Esophagus squamous epithelium (tissue), 5 donors: Measurements from ENCODE around the gene FDX1. TPM values are rescaled to one million over a fixed set of nuclear protein-coding genes. Genes with fewer than 3 reads are reported as not detected.

ENCODE experiments used
- DNase-seq: peaks from one replicate; lab custom pipeline; 2025; lab: John Stamatoyannopoulos, UW
- H3K27ac ChIP-seq, 4 donors: fragments of 200-600 bp; sonication (generic); one replicate each; pipeline ENCODE4 v1.5.1; 2016 to 2019; ENCODE audit warnings: mild to moderate bottlenecking in 1 of 4
- H3K27me3 ChIP-seq, 4 donors: fragments of 200-600 bp; sonication (generic); 1 replicate in 3 of 4; 2 replicates in 1 of 4; pipeline versions ENCODE4 v1.5.1 to v1.6.0; 2017 to 2021; ENCODE audit warnings: antibody characterized with exemption in 1 of 4
- H3K36me3 ChIP-seq, 3 donors: fragments of 200-600 bp; sonication (generic); one replicate each; pipeline ENCODE4 v1.5.1; 2016 to 2019
- H3K4me1 ChIP-seq, 3 donors: fragments of 200-600 bp; sonication (generic); one replicate each; pipeline ENCODE4 v1.5.1; 2017 to 2019
- H3K4me3 ChIP-seq, 4 donors: fragments of 200-600 bp; sonication (generic); 1 replicate in 3 of 4; 2 replicates in 1 of 4; pipeline ENCODE4 v1.5.1; 2016 to 2019; ENCODE audit warnings: mild to moderate bottlenecking in 2 of 4, moderate library complexity in 1 of 4
- H3K9me3 ChIP-seq, 3 donors: fragments of 200-600 bp; sonication (generic); one replicate each; pipeline ENCODE4 v1.5.1; 2016 to 2019
- POLR2A ChIP-seq, 4 donors: fragments of 450-650 bp; IDR thresholded peaks; one replicate each; pipeline ENCODE4 v1.6.1; 2017; ENCODE audit warnings: antibody characterized with exemption in 4 of 4, mild to moderate bottlenecking in 4 of 4, moderate library complexity in 3 of 4
- WGBS, 2 donors: methylation state at CpG; one replicate each; pipeline ENCODE4 v1.1.5; 2018; 5-methylcytosine and 5-hydroxymethylcytosine counted together
- intact Hi-C: fragments of 100-400 bp; cut with DNase I; formaldehyde crosslinking; loops from one replicate; pipeline ENCODE4 v1.15.0; 2022
- total RNA-seq, 4 donors: library from RNA; depleted of rRNA; stranded (reverse); fragments of >200 nt; gene quantifications; one replicate each; pipeline ENCODE4 v1.1.0, GENCODE V29; 2016
- TF ChIP-seq, protein P1 (sequence below), 6 experiments: fragments of 450-650 bp in 4 of 6; fragments of 200-600 bp in 2 of 6; sonication (generic) in 2 of 6; IDR thresholded peaks; one replicate each; pipeline ENCODE4 v1.5.1; 2016 to 2019; ENCODE audit warnings: antibody characterized with exemption in 6 of 6, mild to moderate bottlenecking in 4 of 6, moderate library complexity in 4 of 6
- donor health status: DM: yes; HTN: yes; CAD: no.

FDX1 gene
- total RNA-seq, 4 donors from 2014 or later, result 13.7 to 22.2 (median 17.5) TPM

DNA sequence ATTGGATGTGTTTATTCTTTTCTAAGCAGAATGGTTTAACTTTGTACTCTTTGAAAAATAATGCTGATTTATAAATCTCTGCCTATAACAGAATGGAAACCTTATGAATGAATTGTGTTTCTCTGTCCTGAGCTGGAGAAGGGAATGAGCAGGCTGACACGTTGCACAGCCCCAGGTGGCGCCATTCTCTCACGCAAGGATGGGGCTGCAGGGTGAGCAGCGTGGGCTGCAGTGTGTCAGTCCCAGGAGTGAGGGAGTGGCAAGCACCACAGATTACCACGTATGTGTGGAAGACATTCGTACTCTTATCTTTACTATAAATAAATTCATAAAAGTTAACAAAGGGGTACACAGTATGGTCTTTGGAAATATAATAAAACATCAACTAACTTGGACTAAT lies 33.4 kb downstream of the FDX1 start:
- Histone ChIP-seq H3K4me1 (no peaks in the 10 kb centered on the region), H3K4me3 (no peak overlapping the region), H3K27ac (no peak overlapping the region), H3K9me3 (no peaks in the 10 kb centered on the region), H3K27me3 (no peaks in the 10 kb centered on the region), H3K36me3 (peaks cover 0 to 66% (median 0%) of the 10 kb centered on the region in 3 donors)
- TF ChIP-seq POLR2A (IDR thresholded peaks at IDR 0.05), result no peak
- TF ChIP-seq, protein P1, sequence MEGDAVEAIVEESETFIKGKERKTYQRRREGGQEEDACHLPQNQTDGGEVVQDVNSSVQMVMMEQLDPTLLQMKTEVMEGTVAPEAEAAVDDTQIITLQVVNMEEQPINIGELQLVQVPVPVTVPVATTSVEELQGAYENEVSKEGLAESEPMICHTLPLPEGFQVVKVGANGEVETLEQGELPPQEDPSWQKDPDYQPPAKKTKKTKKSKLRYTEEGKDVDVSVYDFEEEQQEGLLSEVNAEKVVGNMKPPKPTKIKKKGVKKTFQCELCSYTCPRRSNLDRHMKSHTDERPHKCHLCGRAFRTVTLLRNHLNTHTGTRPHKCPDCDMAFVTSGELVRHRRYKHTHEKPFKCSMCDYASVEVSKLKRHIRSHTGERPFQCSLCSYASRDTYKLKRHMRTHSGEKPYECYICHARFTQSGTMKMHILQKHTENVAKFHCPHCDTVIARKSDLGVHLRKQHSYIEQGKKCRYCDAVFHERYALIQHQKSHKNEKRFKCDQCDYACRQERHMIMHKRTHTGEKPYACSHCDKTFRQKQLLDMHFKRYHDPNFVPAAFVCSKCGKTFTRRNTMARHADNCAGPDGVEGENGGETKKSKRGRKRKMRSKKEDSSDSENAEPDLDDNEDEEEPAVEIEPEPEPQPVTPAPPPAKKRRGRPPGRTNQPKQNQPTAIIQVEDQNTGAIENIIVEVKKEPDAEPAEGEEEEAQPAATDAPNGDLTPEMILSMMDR (IDR thresholded peaks at IDR 0.05), result peak; percentile 25 to 63 (median 38)
- intact Hi-C loops, result no loop called here
- WGBS, 2 donors, result 33 to 37% methylated on average over 6 of the region's 6 CpGs
- DNase-seq, result no peak

DNA sequence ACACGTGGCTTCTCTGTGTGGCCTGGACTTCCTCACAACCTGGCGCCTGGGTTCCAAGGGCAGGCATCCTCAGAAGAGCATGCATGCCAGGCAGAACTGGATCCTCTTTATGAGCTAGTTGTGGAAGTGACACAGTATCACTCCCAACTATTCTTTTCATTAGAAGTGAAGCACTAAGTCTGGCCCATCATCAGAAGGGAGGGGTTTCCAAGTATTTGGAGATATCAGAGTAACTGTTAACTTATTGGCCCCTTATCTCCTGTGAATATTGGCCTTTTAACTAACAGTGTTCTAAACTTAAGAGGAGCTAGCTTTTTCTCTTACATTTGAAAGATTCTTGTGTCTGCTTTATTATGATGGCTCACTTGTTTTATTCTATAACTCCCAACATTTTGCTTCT lies 35.5 kb downstream of the FDX1 start:
- Histone ChIP-seq H3K36me3 (peaks cover 0 to 48% (median 0%) of the 10 kb centered on the region in 3 donors), H3K9me3 (no peaks in the 10 kb centered on the region), H3K27ac (no peak overlapping the region), H3K27me3 (no peaks in the 10 kb centered on the region), H3K4me3 (no peak overlapping the region), H3K4me1 (no peaks in the 10 kb centered on the region)
- WGBS, 2 donors, result 86 to 100% methylated on average over 1 to 2 of the region's 2 CpGs
- intact Hi-C loops, result no loop called here
- TF ChIP-seq, protein P1 (IDR thresholded peaks at IDR 0.05), result no peak
- TF ChIP-seq POLR2A (IDR thresholded peaks at IDR 0.05), result no peak
- no peak for DNase-seq

DNA sequence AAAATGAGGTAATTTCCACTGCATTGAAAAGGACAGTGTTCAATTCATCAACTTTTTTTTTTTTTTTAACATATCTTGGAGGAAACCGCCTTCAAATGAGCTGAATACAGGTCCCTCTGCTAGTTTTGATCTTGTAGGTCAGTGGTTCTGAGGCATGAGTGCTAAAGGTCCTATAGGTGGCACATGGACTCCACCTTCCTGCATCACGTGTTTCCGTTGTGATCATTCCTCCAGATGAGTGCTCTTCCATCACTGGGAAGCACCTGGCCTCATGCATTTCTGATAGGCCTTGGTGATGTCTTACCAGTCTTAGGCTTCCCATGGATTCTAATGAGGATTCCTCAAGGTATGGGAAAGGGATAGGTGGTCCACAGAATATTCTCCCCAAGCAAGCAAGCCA lies 37.8 kb downstream of the FDX1 start:
- H3K27me3 ChIP-seq, result no peaks in the 10 kb centered on the region
- intact Hi-C loops, result no loop called here
- H3K9me3 ChIP-seq, result no peaks in the 10 kb centered on the region
- no peak overlapping the region for H3K4me3 ChIP-seq
- TF ChIP-seq POLR2A (IDR thresholded peaks at IDR 0.05), result no peak
- TF ChIP-seq, protein P1 (IDR thresholded peaks at IDR 0.05), result peak in 1 of 6 experiments; percentile 4
- H3K36me3 ChIP-seq, result peaks cover 0 to 39% (median 0%) of the 10 kb centered on the region in 3 donors
- H3K4me1 ChIP-seq, result no peaks in the 10 kb centered on the region
- H3K27ac ChIP-seq, result no peak overlapping the region
- no peak for DNase-seq
- 90 to 96% methylated on average over 3 of the region's 3 CpGs for WGBS, 2 donors

DNA sequence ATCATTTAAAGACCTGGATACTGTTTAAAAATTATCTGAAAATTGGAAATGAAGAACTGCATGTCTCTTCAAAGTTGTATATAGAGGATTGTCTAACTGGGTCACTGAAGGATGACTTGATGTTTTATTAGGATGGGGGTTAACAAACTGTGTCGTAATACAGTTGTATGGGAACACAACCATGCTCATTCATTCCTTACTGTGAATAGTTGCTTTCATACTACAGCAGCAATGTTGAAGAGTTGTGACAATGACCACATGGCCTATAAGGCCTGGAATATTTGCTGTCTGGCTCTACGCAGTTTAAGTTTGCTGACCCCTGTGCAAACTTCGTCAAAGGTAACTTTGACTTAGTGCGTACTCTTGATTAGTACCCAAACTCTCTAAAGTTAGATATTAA lies 38.4 kb downstream of the FDX1 start:
- intact Hi-C loops, result no loop called here
- WGBS, 2 donors, result 95 to 96% methylated on average over 4 of the region's 4 CpGs
- Histone ChIP-seq H3K27me3 (no peaks in the 10 kb centered on the region), H3K4me1 (no peaks in the 10 kb centered on the region), H3K9me3 (no peaks in the 10 kb centered on the region), H3K4me3 (no peak overlapping the region), H3K36me3 (peaks cover 0 to 35% (median 0%) of the 10 kb centered on the region in 3 donors), H3K27ac (no peak overlapping the region)
- TF ChIP-seq, protein P1 (IDR thresholded peaks at IDR 0.05), result no peak
- no peak for DNase-seq

DNA sequence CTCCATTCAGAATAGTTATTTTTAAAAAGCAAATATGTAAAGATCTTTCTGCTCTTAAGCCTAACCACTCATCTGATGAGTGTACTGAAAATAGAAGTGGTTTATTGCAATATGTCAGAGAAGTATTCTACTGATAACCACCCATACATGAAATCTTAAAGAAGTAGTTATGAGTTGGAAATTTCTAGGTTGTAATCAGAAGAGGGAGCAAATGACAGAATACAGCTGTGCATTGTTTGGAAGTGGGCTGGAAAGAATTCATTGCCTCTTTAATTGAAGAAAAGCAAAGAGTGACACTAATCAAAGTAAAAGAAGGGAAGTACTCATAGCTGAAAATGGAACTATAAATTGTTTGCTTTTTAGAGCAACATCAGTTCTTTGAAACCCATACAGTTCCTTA lies 39.4 kb downstream of the FDX1 start:
- Histone ChIP-seq H3K4me3 (no peak overlapping the region), H3K4me1 (no peaks in the 10 kb centered on the region), H3K36me3 (peaks cover 0 to 24% (median 0%) of the 10 kb centered on the region in 3 donors), H3K27me3 (no peaks in the 10 kb centered on the region), H3K27ac (no peak overlapping the region), H3K9me3 (no peaks in the 10 kb centered on the region)
- DNase-seq, result no peak
- TF ChIP-seq, protein P1 (IDR thresholded peaks at IDR 0.05), result no peak
- TF ChIP-seq POLR2A (IDR thresholded peaks at IDR 0.05), result no peak
- intact Hi-C loops, result no loop called here
